Stomach smooth muscle (tissue), 2 donors: ENCODE data around the gene ZFP62.
"Not testable (repeated sequence)": the region's sequence is repeated elsewhere in the genome, so short reads cannot be mapped to it uniquely, and the experiment has no call there.

Experiments
- H3K27ac ChIP-seq: one replicate; pipeline ENCODE4 v1.7.0; 2013; ENCODE audit warnings: mild to moderate bottlenecking, low read length, inconsistent platforms
- H3K27me3 ChIP-seq, 2 donors: one replicate each; pipeline ENCODE4 v1.7.0; 2013; ENCODE audit warnings: low read length in 2 of 2; ENCODE audit not compliant: insufficient read depth in 2 of 2, control insufficient read depth in 1 of 2
- H3K36me3 ChIP-seq, 2 donors: one replicate each; pipeline ENCODE4 v1.7.0; 2013; ENCODE audit warnings: low read length in 2 of 2; ENCODE audit not compliant: control insufficient read depth in 2 of 2, insufficient read depth in 2 of 2
- H3K4me1 ChIP-seq: one replicate; pipeline ENCODE4 v1.7.0; 2013; ENCODE audit warnings: low read length; ENCODE audit not compliant: control insufficient read depth, insufficient read depth
- H3K4me3 ChIP-seq, 2 donors: one replicate each; pipeline ENCODE4 v1.7.0; 2013; ENCODE audit warnings: low read length in 2 of 2
- H3K9ac ChIP-seq, 2 donors: one replicate each; pipeline ENCODE4 v1.7.0; 2013; ENCODE audit warnings: low read length in 2 of 2, mild to moderate bottlenecking in 1 of 2
- H3K9me3 ChIP-seq, 2 donors: one replicate each; pipeline ENCODE4 v1.7.0; 2013; ENCODE audit warnings: low read length in 2 of 2; ENCODE audit not compliant: control insufficient read depth in 2 of 2
- donor health status: healthy.
- donor health status: Pancreatic carcinoma.

Gene ZFP62

DNA sequence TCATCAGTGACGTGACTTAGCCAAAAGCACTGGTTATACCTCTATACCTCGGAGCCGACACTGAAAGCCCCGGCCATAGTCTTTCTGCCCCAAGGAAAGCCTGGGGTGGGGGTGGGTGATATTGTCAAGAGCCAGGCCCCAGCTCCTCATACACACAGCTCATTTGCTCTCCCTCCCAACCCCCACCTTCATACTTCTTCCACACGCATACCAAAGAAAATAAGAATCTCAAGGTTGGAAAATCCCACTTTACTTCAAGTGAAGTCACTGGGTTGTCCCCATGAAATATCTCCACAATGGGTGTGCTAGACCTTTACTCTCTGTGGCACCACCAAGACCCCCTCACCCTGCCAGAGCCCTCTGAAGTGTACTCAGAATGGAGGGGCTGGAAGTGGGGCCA lies 31.4 kb downstream of the ZFP62 start:
- peak overlapping the region; percentile 96 to 98 for H3K4me3 ChIP-seq
- H3K27ac ChIP-seq = no peak overlapping the region
- H3K9ac ChIP-seq = peak overlapping the region in 1 of 2 donors; percentile 93
- peaks cover 28% of the 10 kb centered on the region for H3K4me1 ChIP-seq
- H3K9me3 ChIP-seq = no peaks in the 10 kb centered on the region
- peaks cover 3 to 4% of the 10 kb centered on the region in 2 donors for H3K36me3 ChIP-seq
- H3K27me3 ChIP-seq = no peaks in the 10 kb centered on the region

DNA sequence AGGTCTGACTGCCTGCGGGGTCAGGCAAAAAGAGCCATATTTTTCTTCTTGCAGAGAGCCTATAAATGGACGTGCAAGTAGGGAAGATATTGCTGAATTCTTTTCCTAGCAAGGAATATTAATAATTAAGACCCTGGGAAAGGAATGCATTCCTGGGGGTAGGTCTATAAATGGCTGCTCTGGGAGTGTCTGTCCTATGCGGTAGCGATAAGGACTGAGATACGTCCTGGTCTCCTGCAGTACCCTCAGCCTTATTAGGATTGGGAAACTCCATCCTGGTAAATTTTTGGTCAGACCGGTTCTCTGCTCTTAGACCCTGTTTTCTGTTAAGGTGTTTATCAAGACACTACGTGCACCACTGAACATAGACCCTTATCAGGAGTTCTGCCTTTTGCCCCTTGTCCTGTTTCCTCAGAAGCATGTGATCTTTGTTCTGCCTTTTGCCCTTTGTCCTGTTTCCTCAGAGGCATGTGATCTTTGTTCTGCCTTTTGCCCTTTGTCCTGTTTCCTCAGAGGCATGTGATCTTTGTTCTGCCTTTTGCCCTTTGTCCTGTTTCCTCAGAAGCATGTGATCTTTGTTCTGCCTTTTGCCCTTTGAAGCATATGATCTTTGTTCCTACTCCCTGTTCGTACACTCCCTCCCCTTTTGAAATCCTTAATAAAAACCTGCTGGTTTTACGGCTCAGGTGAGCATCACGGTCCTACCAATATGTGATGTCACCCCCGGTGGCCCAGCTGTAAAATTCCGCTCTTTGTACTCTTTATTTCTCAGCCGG lies 32.1 kb downstream of the ZFP62 start:
- not testable (repeated sequence) for H3K27ac ChIP-seq, H3K36me3 ChIP-seq, H3K9me3 ChIP-seq, H3K9ac ChIP-seq, H3K27me3 ChIP-seq, H3K4me3 ChIP-seq
- H3K4me1 ChIP-seq = peaks cover 29% of the 10 kb centered on the region

DNA sequence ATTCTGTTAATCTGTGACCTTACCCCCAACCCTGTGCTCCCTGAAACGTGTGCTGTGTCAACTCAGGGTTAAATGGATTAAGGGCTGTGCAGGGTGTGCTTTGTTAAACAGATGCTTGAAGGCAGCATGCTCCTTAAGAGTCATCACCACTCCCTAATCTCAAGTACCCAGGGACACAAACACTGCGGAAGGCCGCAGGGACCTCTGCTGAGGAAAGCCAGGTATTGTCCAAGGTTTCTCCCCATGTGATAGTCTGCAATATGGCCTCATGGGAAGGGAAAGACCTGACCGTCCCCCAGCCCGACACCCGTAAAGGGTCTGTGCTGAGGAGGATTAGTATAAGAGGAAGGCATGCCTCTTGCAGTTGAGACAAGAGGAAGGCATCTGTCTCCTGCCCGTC lies 33.7 kb downstream of the ZFP62 start:
- peaks cover 27% of the 10 kb centered on the region for H3K4me1 ChIP-seq
- not testable (repeated sequence) for H3K4me3 ChIP-seq, H3K27ac ChIP-seq, H3K27me3 ChIP-seq, H3K9ac ChIP-seq, H3K9me3 ChIP-seq, H3K36me3 ChIP-seq

DNA sequence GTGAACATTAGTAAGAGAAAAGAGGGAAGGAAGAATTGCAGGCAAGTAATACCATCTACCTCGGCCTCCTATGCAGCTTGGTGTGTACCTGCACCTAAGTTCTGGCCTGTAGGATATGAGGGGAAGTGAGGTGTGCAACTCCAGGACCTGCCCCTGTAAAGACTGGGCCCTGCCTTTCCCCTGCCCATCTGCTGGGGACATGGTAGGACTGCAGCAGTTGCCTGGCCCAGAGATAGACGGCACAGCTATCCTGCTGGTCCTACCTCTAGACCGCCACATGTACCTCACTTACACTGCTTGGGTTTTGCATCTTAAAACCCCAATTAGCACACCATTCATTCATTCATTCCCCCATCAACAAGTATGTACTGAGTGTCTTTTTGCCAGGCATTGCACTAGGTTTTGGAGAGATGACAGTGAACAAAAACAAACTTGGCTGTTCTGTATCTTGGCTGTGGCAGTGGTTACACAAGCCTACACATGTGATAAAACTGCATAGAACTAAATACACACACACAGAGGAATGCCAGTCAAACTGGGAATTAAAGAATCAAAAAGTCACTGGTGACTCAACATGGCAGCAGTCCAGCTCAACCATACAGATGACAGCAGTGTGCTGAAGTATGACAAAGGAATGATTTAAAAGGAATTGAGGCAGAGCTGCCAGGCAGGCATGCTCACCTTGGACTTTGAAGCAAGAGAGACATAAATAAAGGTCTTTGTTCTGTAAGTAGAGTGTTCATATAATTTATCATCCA lies 35.1 kb downstream of the ZFP62 start:
- no peak overlapping the region for H3K27ac ChIP-seq

DNA sequence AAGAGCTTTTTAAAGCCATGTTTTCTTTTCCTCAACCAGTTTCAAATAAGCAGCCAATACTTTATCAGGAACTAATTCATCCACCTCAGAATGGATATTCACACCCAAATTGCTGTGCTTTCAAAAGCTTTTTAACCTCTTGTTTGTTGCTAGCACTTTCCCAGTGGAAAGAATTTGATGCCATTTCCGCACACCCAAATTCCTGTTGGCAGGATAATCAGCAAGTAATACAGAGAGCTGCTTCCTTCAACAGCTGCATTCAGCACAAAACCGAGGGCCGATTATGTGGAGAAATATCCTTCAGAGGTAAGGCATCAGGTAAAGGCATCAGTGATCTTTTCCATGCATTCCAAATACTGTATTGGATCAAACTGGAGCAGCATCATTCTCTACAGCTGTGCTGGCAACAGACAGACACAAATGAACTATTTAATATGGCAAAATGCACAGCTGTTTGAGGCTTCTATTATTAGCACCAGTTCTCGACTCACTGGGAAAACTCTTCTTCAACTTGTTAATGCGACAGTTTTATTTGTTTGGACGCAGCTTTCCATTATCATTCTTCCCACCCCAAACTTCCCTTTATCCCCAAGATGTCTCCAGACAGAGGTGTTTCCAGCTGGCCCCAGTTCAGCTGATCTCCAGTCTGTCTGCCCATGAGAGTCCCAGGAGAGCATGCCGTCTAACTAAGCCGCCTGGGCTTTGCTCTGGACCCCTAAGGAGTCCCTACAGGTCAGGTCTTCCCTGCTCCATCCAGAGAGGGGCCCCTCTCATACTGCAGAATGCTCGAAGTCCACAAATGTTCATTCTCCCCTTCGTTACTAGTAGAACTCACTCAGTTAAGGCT lies 36.2 kb downstream of the ZFP62 start:
- Histone ChIP-seq H3K4me3 (no peak overlapping the region), H3K36me3 (peaks cover 0 to 3% of the 10 kb centered on the region in 2 donors), H3K9me3 (no peaks in the 10 kb centered on the region), H3K4me1 (peaks cover 17% of the 10 kb centered on the region), H3K9ac (no peak overlapping the region), H3K27ac (no peak overlapping the region), H3K27me3 (peaks cover 0 to 3% of the 10 kb centered on the region in 2 donors)

More for the DNA sequence above, 35.1 kb downstream of the ZFP62 start:
- H3K4me1 ChIP-seq = peaks cover 23% of the 10 kb centered on the region
- H3K36me3 ChIP-seq = peaks cover 0 to 4% of the 10 kb centered on the region in 2 donors
- peaks cover 0 to 3% of the 10 kb centered on the region in 2 donors for H3K27me3 ChIP-seq
- no peak overlapping the region for H3K9ac ChIP-seq
- no peak overlapping the region for H3K4me3 ChIP-seq
- no peaks in the 10 kb centered on the region for H3K9me3 ChIP-seq

DNA sequence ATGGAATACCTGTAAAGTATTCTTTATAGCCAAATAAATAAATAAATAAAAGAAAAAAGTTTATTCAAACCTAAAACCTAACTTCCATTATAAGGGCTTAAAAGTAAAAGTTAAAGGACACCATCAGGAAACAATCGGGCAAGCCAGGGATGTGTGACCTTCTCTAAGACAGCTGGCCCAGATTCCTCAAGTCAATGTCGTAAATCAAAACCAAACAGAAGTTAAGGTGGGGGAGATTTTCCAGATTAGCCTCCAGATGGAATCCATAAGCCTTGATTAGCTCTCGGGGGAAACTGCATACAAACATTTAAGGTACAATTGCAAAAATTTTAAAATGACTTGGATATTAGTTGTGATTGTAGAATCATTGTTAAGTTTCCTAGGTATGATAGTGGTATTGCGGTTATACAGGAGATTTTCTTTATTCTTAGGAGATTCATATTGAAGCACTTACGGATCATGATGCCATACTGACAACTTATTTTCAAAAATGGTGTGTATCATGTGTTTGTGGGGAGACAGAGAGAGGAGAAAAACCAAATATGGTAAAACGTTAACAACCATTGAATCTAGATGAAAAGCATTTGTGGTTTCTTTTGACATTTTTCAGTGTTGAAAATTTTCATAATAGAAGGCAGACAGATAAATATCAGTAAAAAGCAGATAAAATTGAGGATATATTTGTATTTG lies 37.0 kb downstream of the ZFP62 start:
- Histone ChIP-seq H3K27me3 (peaks cover 0 to 3% of the 10 kb centered on the region in 2 donors), H3K9me3 (no peaks in the 10 kb centered on the region), H3K36me3 (no peaks in the 10 kb centered on the region), H3K9ac (no peak overlapping the region), H3K4me3 (no peak overlapping the region), H3K4me1 (peaks cover 14% of the 10 kb centered on the region), H3K27ac (no peak overlapping the region)

DNA sequence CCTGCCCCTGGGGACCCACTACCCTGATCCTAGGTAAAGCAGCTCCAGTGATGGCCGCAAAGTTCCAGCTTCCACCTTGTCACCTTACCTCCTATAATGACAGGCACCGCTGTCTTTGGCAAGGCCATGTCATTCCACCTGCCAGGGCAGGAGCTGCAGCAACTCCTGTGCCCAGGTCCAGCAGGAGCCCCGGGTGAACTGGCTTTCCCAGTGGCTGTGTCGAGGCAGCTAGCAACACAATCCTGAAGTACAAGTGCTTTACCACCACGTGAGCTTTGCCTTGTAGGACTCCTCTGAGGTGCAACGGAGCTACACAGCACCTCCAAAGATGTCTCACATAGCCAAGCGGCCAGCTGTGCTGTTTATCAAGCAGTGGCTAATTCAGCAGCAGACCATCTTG lies 37.7 kb downstream of the ZFP62 start:
- Histone ChIP-seq H3K4me3 (no peak overlapping the region), H3K27ac (no peak overlapping the region), H3K4me1 (peaks cover 16% of the 10 kb centered on the region), H3K27me3 (peaks cover 0 to 5% of the 10 kb centered on the region in 2 donors), H3K36me3 (no peaks in the 10 kb centered on the region), H3K9me3 (no peaks in the 10 kb centered on the region), H3K9ac (no peak overlapping the region)

DNA sequence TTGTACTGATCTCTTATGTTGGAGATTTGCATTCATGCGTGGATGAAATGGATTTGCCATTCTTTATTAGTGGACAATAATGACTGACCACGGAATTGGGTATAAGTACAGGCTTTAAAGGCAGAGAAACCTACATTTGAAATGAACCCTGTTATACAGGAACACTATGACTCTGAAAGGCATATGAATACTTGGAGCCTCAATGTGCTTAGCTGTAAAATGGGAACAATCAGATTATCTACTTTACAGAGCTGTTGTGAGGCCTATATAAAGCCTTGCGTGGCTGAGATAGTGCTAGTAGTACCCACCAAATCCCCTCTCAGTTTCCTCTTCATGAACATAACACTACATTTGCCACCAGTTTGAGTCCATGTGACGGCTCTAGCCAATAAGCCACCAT lies 39.5 kb downstream of the ZFP62 start:
- Histone ChIP-seq H3K27me3 (peaks cover 0 to 6% of the 10 kb centered on the region in 2 donors), H3K4me1 (peaks cover 28% of the 10 kb centered on the region)

DNA sequence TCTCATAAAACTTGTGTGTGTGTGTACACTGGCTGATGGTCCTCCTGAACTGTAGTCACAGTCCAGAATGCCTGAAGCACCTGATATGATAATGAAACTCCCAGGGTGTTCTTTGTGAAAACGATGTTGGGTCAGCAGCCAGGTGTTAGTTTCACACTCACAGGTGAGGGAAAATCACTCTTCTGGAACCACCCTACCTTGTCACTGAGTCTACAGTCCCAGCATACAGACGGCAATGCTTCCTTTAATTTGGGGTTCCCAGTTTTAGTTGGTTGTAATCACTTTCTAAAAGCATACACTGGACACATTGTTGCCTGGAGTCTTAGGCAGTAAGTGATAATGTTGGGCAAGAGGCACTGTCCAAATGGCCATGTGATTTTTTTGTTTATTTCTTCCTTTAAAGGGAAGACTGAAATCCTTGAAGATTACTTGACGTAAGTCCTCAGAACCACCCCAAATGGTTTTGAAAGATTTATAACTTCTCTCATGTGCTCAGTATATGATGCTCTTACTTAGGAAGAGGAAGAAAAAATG lies 40.2 kb downstream of the ZFP62 start:
- Histone ChIP-seq H3K36me3 (no peaks in the 10 kb centered on the region), H3K27ac (no peak overlapping the region), H3K9me3 (no peaks in the 10 kb centered on the region), H3K9ac (no peak overlapping the region), H3K4me1 (peaks cover 29% of the 10 kb centered on the region), H3K27me3 (peaks cover 0 to 6% of the 10 kb centered on the region in 2 donors), H3K4me3 (no peak overlapping the region)

More for the DNA sequence above, 39.5 kb downstream of the ZFP62 start:
- H3K36me3 ChIP-seq = no peaks in the 10 kb centered on the region
- no peaks in the 10 kb centered on the region for H3K9me3 ChIP-seq
- H3K9ac ChIP-seq = no peak overlapping the region
- H3K27ac ChIP-seq = no peak overlapping the region
- H3K4me3 ChIP-seq = no peak overlapping the region
